GM21619 (cell line): ENCODE results near the gene HNF1A.
"Not testable (repeated sequence)": the region's sequence is repeated elsewhere in the genome, so short reads cannot be mapped to it uniquely, and the experiment has no call there.

ENCODE experiments used
- ATAC-seq: cut with Tn5 transposase; IDR thresholded peaks from one replicate; pipeline ENCODE4 v1.9.1; 2021; ENCODE audit not compliant: unreplicated experiment

The HNF1A gene

DNA sequence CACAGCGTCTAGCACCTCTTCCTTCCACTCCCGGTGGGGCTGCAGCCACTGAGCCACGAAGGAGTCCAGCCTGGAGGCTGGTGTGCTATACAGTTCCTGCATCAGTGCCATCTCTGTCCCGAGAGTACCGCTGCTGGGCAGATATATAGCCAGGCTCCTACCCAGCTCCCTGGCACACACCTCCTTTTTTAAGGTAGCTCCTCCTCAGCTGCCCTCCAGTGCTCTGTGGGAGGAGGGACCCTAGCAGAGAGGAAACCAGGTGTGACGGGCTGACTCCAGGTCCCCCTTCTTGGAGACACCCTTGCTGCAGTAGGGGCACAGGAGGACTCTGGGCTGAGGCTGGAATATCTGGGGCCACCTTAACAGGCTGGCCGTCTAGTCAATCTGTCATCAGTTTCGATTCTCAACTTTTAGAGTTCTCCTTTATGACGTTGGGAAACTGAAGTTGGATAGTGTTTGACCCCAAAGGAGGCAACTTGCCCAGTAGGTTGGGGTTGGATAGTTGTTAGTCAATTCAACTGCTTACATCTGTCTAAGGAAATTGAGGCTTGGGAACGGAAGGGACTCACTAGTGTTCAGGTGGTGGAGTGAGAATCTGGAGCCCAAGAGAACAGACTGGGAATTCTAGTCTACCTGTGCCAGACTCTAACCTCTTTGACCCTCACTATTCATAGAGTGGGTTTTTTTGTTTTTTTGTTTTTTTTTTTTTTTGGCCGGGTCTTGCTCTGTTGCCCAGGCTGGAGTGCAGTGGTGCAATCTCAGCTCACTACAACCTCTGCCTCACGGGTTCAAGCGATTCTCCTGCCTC lies 60.7 kb downstream of the HNF1A start, which contains the start of gene OASL:
Gene OASL (minus strand): TSS at position 386 of the 808 bp plus-strand sequence. CDS start 275 bp downstream, at position 111.
- peak; percentile 74 for ATAC-seq

DNA sequence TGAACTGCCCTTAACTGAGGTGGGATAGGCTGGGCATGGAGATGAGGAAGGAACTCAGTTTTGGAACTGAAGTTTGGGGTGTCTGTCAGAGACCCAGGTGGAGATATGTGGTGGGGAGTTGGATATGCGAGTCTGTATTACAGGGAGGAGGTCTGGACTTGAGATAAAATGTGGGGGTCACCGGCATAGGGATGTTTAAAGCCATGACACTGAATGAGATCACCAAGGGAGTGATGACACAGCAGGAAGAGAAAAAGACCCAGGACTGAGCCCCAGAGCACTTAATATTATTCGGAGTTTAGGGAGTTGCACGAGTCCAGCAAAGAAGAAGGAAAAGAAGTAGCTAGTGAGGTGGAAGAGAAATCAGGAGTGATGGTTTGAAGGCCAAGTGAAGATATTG lies 64.7 kb downstream of the HNF1A start:
- no peak for ATAC-seq

DNA sequence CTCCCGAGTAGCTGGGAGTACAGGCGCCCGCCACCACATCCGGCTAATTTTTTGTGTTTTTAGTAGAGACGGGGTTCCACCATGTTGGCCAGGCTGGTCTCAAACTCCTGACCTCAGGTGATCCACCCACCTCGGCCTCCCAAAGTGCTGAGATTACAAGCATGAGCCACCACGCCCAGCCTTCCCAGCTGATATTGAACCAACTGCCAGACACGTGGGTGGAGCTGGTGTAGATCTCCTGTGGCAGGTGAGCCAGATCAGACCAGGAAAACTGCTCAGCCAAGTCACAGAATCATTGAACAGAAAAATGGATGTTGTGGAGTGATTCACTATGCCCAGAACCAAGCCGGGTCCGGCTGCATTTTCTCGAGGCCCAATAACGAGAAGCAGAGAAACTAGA lies 69.1 kb downstream of the HNF1A start:
- not testable (repeated sequence) for ATAC-seq

DNA sequence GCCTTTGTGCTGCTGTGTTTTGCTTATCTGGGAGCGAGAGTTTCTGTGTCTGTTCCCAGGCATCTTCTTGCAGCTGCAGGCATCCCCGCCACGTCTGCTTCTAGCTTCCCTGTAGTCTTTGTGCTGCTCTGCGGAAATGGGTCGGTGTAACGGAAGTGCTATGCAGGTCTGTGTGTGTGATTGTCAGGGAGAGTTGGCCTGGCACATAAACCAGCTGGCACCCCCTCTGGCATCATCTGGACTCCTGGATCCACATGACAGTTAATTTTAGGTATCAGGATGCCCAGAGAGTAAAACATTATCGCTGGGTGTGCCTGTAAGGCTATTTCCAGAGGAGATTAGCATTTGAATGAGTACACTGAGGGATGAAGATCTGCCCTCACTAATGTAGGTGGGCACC lies 70.1 kb downstream of the HNF1A start:
- ATAC-seq = no peak

DNA sequence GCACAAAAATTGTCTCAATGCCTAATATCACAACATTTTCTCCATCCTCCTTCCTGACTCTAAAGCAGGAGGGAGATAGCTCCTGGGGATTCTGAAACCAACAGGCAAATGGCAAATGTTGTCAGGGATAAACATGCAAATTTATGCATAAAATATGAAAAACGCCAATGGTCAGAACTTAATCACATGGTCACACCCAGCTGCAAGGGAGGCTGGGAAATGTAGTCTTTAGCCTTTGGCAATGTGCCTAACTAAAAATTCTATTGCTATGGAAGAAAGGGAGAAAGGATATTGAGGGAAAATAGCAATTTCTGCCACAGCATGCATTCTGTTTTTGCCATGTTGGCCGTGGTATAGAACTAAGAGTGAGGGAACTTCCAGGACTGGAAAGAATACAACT lies 72.4 kb downstream of the HNF1A start:
- ATAC-seq = no peak
